HG03460 (cell line): ENCODE data around the gene INSC.

Source experiments
- ATAC-seq: cut with Tn5 transposase; IDR thresholded peaks from one replicate; pipeline ENCODE4 v1.9.1; 2021; ENCODE audit not compliant: unreplicated experiment

INSC gene

DNA sequence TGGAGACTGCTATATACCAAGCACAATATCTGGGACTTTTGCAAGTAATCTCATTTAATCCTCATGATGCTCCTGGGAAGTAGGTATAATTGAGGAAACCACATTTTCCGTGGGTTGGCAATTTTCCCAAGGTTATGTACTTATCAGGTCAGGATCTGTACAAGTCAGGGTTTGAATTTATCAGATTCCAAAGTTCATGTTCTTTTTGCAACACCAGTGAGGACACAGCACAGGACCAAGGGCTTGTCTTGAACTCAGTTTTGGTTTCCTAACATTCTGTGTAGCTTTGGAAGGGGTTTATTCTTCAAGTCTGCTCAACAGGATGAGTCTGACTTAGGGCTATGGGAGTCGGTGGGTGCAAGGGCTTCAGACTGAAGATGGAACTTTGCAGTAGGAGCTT lies 30.4 kb downstream of the INSC start:
- no peak for ATAC-seq

DNA sequence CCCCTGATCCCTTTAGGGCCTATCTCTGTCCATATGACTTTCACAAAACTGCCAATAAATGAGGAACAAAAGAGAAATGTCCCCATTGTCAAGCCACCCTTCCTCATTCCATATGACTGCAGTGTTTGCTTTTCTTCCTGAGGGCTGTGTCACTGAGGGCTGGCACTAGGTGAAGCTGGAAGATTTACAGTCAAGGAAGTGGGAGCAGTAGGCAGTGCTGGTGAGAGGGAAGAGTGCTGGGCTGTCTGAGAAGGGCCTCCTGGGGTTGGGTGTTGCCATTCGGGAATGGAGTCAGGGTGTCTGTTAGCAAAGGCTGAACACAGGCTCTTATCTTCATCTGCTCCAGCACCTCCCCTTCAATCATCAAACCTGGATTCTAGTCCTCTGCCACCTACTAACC lies 30.9 kb downstream of the INSC start:
- no peak for ATAC-seq

DNA sequence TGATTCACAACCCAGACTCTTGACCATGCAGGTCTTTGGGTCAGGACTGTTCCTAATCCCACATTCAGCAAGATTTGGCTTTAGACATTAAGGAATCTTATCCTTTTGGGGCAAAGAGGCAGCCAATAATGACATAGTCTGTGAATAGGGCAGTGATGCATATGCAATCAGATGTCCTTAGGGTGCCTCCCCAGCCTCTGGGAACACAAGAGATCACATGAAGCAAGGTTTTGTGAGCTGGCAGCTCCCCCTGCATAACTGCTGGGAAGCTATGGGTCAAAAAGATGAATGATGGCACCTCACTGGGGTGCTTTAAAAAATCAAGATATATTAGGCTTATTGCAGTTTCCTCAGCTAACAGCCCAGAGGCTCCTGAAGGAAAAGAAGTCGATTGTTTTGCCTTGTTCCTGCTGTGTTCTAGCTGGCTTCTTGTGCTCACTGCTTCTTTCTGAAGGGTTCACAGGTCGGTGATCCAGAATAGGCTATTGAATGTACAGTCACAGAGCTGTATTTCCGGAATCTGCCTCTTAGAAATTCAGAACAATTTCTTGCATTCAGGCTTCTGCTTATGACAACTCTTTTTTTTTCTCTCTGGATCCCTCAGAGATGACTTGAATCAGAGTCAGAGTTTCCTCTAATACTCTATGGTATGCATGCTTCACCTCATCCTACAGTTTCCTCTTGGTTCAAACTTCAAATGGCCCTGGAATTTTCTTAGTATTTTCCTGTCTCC lies 31.7 kb downstream of the INSC start:
- no peak for ATAC-seq

DNA sequence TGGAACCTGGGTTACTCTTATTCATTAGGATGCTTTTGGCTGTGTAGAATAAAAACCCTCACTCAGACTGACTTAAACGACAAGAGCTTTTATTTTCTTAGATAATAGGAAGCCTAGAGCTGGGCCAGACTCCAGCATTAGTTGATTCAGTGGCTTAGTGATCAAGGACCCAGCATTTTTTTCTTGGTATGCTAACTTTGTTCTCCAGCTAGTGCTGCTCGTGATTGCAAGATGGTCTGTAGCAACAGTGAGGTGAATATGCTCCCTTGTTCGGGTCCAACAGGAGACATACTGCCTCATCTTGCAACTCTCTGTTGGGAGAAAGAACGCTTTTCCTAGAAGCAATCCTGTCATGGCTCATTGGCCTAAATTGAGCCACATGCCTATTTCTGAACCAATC lies 33.4 kb downstream of the INSC start:
- ATAC-seq = no peak

DNA sequence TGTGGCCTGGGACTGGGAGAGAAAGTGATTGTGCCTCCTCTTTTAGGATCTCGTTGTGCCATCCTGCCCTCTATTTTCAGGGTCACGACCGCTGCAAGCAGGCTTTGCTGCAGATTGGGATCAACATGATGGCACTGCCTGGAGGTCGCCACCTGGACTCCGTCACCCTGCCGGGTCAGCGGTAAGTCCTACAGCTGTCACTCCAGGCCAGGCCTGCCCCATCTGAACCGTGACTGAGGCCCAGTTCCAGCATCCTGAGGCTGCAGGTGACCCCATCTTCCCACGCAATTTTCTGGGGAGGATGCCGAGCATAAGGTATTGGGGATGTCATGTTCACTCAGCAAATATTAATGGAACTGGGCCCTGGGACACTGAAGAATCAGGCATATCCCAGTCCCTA lies 34.3 kb downstream of the INSC start:
- ATAC-seq = no peak

DNA sequence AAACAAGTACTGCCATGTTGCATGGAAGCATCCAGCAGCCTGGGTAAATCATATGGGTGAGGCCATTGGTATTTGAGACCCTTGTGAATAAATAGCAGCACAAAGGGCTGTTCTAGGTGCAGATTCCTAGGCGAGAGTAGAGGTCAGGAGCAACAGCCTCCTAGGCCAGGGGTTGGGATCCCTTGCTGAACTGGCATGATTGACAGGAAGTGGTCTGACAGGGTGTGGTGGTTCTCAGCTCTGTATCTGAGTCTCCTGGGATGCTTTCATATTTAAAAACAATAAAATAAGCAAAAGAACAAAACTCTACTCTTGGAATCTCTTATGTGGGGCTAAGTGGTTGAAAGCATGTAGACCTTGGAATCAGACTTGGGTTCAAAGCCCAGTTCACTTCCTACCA lies 35.8 kb downstream of the INSC start:
- no peak for ATAC-seq

DNA sequence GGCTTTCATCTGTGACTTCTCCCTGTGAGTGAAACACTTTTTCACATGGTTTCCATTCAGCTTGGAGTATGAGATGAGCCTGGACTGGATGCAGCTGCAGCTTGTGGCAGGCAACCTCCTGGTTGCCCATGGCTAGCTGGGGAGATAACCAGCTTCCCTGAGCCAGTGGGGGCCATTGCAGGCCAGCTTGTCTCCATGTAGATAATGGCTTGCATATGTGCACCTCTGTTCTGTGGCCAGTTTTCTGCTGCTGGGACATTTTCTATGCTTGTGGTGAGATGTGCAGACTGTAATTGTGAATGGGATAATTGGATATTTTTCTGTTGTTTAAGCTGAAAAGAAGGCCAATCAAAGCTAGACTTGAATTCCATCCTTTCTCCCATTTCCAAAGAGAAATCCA lies 38.5 kb downstream of the INSC start:
- ATAC-seq = no peak

DNA sequence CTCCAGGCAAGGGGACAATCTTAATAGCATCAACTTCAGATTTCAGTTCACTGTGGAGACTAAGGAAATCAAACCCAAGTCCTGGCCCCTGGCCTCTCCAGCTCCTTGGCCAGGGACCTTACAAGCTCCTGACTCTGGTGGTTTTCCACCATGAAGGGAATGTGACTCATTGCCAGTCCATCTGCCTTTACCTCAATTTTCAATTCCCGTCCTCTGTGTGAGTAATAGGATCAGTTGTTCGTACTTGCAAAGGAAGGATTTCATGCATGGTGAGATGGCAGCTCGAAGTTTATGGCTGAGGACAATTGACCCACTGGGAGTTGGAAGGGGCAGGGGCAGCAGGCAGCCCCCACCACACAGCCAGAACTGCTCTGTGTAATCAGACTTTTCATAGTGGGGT lies 42.5 kb downstream of the INSC start:
- ATAC-seq = no peak

DNA sequence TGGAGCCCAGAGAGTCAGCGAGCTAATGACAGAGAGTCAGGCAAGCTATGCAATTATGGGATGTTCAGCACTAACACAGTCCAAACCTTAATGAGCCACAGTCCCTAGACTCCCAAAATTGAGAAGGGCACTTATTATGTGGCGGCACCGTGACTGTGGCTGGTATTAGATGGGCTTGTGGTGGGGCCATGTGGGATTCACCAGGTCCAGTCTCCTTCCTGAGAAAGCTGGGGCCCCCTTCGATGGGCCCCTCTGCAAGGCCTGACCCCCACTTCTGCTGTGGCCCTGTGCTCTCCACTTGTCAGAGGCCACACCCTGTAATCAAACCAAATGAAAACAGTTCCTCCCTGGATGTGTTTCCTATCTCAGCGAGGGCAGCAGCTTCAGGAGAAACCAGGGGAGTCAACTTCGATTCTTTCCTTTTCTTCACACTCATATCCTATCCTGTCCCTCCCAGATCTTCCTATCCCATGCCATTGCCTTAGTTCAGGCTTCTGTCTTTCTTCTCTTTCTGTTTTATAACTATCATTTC lies 42.9 kb downstream of the INSC start:
- no peak for ATAC-seq

DNA sequence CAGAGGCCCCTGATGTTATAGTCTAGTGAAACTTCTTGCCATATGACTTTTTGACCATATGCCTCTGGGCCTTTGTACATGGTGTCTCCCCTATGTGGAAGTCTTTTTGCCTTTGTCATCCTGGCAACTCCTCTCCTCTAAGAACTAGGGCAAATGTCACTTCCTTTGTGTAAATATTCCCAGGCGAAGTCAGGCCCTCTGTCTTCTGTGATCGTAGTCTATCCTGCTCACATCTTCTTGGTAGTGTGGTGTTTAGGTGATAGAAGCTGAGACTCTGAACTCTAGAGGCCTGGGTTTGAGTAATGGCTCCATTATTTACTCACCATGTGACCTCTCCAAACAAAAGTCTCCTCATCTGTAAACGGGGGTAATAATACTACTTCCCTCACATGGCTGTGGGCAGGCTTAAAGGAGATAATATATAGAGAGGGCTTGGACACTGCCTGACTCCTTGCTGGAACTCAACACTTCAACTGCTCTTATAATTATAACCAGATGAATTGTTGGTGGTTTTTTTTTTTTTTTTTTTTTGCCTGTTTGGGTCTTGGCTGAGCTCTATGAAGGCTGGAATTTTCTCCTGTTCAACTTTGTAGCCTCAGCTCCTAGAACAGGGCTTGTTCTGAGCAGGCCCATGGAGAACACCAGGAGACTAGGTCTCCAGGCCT lies 43.8 kb downstream of the INSC start:
- no peak for ATAC-seq

DNA sequence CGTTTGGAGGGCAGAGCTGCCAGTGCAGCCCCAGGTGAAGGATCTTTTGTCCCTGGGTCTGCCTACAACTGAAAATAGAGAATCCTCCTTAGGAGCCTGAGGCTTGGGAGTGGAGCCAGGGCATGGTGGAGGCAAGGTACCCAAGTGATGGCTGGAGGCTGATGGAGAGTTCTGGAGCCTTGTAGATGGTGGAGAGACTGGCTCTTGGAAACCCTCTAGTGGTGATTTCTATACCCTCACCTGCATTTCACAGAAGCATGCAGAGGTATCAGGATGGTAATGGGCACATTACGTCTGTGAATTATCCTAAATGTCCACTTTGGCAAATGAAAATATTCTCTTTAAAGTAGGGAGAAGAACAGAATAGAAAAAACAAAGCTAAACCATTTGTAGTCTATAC lies 44.4 kb downstream of the INSC start:
- no peak for ATAC-seq

DNA sequence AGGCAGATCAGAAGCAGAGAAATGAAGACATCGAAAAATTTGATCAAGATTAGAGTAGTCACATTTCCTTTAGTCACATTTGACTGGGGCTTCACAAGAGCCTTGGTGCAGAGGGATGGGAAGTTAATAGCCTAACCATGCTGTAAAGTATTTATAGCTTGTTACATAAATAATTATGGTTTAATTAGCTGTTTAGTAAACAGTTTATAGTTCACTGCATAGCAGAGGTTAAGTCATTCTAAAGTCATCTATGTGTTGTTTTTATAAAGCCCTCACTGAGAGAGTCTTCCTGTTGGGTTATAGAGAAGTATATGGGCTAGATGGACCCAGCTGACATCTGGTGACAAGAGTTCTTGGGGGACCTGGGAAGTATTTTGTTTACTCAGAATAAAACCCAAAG lies 47.1 kb downstream of the INSC start:
- no peak for ATAC-seq

DNA sequence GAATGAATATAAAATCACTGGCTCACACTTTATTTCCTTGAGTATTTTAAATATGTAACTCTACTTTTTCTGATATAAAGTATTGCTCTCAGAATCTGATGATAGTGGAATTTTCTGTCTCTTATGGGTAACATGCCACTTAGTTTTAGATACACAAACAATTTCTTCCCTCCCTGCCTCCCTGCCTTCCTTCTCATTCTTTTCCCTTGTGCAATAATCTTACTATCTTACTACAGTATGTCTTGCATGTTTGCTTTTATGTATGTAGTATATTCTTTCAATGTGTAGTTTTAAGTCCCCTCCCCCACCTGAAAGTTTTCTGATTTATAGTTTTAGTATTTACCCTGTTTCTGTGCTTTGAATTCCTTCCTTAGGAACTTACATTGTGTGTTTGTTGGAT lies 48.4 kb downstream of the INSC start:
- ATAC-seq = no peak

DNA sequence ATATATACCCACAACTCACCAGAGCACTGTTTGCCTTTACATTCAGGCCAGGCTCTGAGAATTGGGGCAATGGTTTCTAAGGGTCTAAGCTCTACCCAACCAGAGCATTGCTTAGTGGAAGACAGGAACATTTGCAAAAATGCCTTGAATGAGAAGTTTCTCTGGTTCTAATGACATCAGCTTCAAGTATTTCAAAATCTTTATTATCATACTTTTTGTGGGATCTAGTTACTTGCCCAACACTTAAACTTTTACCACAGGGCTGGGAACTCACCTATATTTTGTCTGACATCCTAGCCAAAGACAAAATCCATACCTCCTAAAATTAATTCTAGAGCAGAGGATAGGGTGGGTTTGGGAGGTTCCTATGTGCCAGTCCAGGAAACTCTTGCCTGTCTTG lies 51.5 kb downstream of the INSC start:
- ATAC-seq = no peak

DNA sequence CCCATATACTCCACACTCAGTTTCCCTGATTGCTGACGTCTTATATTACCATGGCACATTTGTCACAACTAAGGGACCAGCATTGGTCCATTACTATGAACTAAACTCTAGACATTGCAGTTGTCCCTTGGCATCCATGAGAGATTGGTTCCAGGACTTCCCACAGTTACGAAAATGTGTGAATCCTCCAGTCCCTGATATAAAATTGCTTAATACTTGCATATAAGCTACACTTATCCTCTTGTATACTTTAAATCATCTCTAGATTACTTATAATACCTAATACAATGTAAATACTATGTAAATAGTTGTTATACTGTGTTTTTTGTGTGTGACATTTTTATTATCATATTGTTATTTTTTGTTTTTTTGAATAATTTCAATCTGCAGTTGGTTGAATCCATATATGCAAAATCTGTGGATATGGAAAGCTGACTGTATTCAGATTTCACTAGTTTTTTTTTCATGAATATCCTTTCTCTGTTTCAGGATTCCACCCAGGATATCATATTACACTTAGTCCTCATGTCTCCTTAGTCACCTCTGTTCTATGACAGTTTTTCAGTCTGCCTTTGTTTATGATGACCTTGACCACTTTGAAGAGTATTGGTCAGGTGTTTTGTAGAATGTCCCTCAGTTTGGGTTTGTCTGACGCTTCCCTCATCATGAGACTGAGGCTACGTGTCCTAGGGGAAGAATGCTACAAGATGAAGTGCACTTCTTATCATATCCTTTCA lies 55.3 kb downstream of the INSC start:
- ATAC-seq = no peak

DNA sequence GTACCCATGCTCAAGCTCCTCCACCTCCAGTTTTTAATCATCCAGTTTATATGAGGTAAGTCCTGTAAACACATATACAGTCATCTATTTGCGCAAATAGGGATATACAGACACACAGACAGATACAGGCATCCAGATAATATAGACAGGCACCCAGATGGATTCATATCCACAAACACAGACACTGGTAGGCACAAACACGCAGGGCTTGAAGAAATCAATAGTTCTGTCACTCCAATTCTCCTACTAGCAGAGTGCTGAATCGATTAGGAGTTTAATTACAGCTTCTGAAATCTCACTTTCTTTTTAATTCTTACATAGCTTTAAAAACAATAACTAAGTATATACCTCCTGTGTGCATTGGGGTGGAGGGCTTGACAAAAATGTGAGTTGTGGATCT lies 56.0 kb downstream of the INSC start:
- no peak for ATAC-seq

DNA sequence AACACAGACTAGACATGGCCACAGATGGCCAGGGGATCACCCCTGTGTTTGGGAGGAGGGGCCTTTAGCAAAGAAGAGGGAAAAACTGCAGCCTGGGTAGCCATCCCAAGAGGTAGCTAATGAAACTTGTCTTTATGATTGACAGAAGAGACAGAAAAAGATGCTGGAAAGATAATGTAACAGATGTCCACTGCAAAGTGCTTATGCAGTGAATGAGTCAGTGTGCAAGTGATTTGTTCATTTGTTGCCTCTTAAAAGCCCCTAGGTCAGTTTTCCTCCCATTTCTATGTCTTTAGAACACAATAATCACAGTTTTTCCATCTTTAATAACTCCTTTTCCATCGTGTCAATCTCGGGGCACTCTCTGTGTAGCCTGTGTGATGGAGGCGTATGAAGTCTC lies 57.2 kb downstream of the INSC start:
- ATAC-seq = no peak

DNA sequence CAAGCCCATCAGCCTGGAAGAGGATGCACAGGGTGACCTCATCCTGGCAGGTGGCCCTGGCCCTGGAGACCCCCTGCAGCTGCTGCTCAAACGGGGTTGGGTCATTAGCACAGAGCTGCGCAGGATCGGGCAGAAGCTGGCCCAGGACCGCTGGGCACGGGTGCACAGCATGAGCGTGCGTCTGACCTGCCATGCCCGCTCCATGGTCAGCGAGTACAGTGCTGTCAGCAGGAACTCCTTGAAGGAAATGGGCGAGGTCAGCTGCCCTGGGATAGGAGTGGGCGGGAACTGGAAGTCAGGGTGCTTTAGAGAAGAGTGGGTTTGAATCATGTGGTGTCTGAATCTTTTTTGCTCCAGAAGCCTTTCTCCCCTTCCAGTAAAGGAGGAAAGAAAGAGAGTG lies 61.1 kb downstream of the INSC start:
- ATAC-seq = no peak

DNA sequence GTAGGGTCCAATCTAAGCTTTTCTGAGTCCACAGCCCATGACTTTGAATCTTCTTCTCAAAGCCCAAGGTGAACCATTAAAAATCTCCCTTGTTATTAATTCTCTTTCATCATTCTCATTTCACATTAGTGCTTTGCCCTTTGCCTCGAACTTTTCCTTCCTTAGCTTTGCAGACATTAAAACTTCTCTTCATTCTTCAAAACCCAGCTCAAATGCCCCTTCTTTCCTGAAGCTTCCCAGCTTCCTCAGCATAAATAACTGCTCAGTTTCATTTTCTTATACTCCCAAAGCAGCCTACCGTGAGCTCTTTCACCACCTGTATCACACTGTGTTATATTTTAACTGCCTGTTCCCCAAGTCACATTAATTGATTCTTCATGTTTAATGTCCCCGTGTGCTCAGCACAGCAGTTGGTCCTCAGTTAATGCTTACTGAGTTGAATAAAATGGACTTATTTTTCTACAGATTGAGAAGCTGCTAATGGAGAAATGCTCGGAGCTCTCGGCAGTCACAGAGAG lies 62.0 kb downstream of the INSC start:
- ATAC-seq = no peak

DNA sequence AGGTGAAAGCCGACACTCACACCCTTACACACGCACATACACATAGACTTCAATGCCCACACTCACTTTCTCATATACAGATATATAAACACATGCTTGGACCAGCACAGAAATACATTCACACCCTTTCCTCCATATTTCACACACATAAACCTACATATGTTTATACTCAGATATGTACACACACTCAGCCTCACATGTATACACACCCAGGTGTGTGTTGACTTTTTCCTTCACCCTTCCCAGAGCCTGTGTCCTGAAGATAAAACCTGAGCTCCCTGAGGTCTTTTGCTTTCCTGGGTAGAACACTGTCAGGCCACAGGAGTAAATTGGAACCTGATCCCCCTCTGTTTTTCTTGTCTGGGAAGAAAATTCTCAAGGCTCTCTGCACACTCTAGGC lies 62.8 kb downstream of the INSC start:
- ATAC-seq = no peak

DNA sequence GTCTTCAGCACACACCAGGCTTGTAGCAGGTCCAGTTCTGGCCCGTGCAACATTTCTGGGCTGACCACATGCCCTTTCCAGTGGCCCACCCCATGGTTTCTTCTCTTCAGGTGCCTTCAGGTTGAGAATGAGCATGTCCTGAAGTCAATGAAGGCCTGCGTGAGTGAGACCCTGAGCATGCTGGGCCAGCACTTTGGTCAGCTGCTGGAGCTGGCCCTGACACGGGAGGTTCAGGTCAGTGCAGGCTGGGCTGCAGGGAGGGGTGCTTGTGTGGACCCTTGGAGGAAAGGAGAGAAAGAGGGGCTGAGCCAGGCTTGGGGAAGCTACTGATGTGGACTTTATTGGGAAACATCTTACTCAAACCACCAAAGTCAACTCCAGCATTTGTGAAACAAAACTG lies 63.5 kb downstream of the INSC start:
- ATAC-seq = no peak

DNA sequence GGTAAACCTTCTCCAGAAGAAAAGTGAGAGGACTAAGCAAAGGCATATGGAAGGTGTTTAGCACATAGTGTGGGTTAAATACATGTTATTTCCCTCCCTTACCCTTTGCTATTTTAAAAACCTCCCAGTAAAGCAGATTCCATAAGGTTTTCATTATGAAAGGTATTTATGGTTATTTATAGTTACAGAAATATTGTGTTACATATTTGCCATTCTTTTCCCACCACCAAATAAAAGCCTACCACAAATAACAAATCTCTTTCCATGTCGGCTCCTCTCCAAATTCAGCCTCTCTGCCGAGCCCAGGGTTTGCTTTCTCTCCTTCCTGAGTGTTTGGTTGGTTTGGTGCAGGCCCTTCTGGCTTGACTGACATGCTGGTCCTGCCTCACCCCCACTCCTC lies 64.4 kb downstream of the INSC start:
- ATAC-seq = no peak
